Activated CD8-positive, alpha-beta T cell treated with anti-CD3 and anti-CD28 coated beads for 36 hours (primary cell): ENCODE measurements around the gene TMCC2. TPM values are rescaled to one million over a fixed set of nuclear protein-coding genes. Genes with fewer than 3 reads are reported as not detected.

Experiments
- ATAC-seq: fragments of 200-7000 bp; cut with Tn5 transposase; one replicate; pipeline ENCODE4 v1.10.0; 2021; ENCODE audit warnings: mild to moderate bottlenecking, moderate library complexity
- CTCF ChIA-PET: fragments of 350-600 bp; sonication (Branson Sonifier 250); formaldehyde crosslinking; loops from one replicate; lab custom pipeline; 2021; ENCODE audit warnings: antibody characterized with exemption; lab: Charles Lee
- POLR2A ChIA-PET: fragments of 350-600 bp; sonication (Branson Sonifier 250); formaldehyde crosslinking; loops from one replicate; lab custom pipeline; 2021; ENCODE audit warnings: antibody characterized with exemption; lab: Charles Lee
- DNase-seq: peaks from one replicate; pipeline ENCODE4 v3.0.0-alpha.2; 2020
- H3K27ac Mint-ChIP-seq: one replicate; pipeline ENCODE4 v1.8.0; 2021; ENCODE audit warnings: mild to moderate bottlenecking, mixed read lengths
- H3K27me3 Mint-ChIP-seq: one replicate; pipeline ENCODE4 v1.8.0; 2021; ENCODE audit warnings: mixed read lengths
- H3K36me3 Mint-ChIP-seq: one replicate; pipeline ENCODE4 v1.8.0; 2021; ENCODE audit warnings: low read depth, mixed read lengths
- H3K4me1 Mint-ChIP-seq: one replicate; pipeline ENCODE4 v1.8.0; 2021; ENCODE audit warnings: low read depth, mixed read lengths
- H3K4me3 Mint-ChIP-seq: one replicate; pipeline ENCODE4 v1.8.0; 2021; ENCODE audit warnings: mild to moderate bottlenecking, moderate library complexity, mixed read lengths
- H3K9me3 Mint-ChIP-seq: one replicate; pipeline ENCODE4 v1.8.0; 2021; ENCODE audit warnings: mixed read lengths
- CTCF ChIP-seq: fragments of 200-600 bp; IDR thresholded peaks from one replicate; pipeline ENCODE4 v1.8.0; 2022; ENCODE audit warnings: antibody characterized with exemption, mild to moderate bottlenecking
- intact Hi-C: fragments of 100-400 bp; cut with micrococcal nuclease; formaldehyde crosslinking; loops from one replicate; pipeline ENCODE4 v1.10.0; 2022
- total RNA-seq, 2 experiments: library from RNA; stranded (reverse); gene quantifications; one replicate each; pipeline ENCODE4 v1.2.3, GENCODE V29; 2021

Gene TMCC2
- total RNA-seq, 2 experiments from 2014 or later: 6.6 to 7.1 TPM

DNA sequence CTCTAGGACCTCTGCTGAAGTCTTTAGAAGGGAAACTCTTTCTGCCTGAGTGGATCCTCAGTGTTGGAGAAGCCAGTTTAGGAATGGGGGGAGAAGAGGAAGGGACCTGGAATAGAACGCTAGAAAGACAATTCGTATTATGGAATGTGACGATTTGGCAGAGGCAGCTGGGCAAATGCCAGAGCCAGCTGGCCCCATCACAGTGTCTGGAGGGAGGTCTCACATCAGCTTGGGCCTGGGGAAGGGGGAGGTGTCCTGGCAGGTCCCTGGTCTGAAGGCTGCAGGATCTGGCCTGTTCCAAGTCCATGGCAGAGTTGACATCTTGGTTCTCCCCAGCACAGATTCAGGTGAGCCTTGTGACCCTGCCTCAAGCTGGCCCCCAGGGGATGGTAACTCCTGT, 11.3 kb downstream of the TMCC2 start:
- TF ChIP-seq CTCF: no peak
- intact Hi-C loops: no loop called here
- H3K27me3 Mint-ChIP-seq: no peaks in the 10 kb centered on the region
- ChIA-PET POLR2A (interaction anchor here (0.6 to 2.7 kb wide), 5 partner anchors 8 to 105 kb away, joined by 3 to 8 read pairs (median 3); no protein-coding TSS in a partner anchor), CTCF (interaction anchor here (0.5 to 17.4 kb wide), 8 partner anchors 8 to 246 kb away, joined by 3 to 411 read pairs (median 6); partner anchors contain the start of genes RBBP5 and TMCC2)
- peaks cover 12% of the 10 kb centered on the region for H3K36me3 Mint-ChIP-seq
- DNase-seq: no peak
- no peak overlapping the region for H3K4me3 Mint-ChIP-seq
- H3K27ac Mint-ChIP-seq: peak overlapping the region; percentile 44
- H3K9me3 Mint-ChIP-seq: no peaks in the 10 kb centered on the region
- no peak for ATAC-seq
- H3K4me1 Mint-ChIP-seq: peaks cover 37% of the 10 kb centered on the region

DNA sequence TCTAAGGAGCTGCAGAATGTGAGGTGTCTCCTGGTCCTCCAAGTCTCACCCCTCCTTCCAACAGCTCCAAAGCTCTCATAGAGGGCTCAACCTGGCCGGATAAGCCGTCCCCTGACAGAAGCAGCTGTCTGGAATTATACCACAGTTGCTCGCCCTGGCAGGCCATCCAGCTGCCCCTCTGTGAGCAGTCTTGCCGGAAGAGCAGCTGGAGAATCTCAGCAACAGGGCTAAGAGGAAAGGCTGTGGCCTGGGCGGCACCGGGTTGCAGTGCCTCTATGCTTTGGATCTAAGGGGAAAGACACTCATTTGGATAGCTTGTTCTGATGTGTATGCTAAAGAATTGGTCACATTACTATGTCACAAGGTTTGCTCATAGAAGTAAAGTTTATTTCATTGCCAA, 12.4 kb downstream of the TMCC2 start:
- H3K27me3 Mint-ChIP-seq: no peaks in the 10 kb centered on the region
- ChIA-PET POLR2A (interaction anchor here (1.5 to 2.7 kb wide), 2 partner anchors 12 to 14 kb away, joined by 3 to 8 read pairs; no protein-coding TSS in a partner anchor), CTCF (interaction anchor here (0.8 to 17.4 kb wide), 7 partner anchors 11 to 245 kb away, joined by 3 to 411 read pairs (median 5); partner anchors contain the start of genes RBBP5 and TMCC2)
- DNase-seq (no peak), ATAC-seq (no peak)
- intact Hi-C loops: no loop called here
- H3K27ac Mint-ChIP-seq: no peak overlapping the region
- H3K4me3 Mint-ChIP-seq: no peak overlapping the region
- H3K9me3 Mint-ChIP-seq: no peaks in the 10 kb centered on the region
- H3K36me3 Mint-ChIP-seq: peaks cover 12% of the 10 kb centered on the region
- no peak for TF ChIP-seq CTCF
- peaks cover 34% of the 10 kb centered on the region for H3K4me1 Mint-ChIP-seq

DNA sequence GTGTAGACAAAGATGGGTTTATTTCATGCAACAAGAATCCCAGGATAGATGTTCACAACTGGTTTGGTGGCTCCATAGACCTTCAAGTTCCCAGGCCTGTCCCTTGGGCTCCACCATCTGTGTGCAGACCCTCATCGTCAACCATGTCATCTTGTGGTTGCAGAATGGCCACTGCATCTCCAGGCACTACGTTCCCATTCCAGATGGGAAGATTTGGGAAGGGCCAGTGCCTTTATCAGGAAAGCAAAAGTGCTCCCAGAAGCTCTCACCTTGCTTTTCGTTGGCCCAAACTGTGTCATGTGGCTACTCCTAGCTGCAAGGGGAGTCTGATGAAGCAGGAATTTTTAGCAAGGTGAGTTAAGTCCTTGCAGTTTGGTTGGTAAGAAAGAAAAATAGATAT, 12.8 kb downstream of the TMCC2 start:
- no peak overlapping the region for H3K4me3 Mint-ChIP-seq
- H3K36me3 Mint-ChIP-seq: peaks cover 12% of the 10 kb centered on the region
- DNase-seq (no peak), ATAC-seq (no peak)
- ChIA-PET CTCF (interaction anchor here (0.8 to 17.4 kb wide), 6 partner anchors 12 to 118 kb away, joined by 3 to 411 read pairs (median 6); partner anchors contain the start of genes RBBP5 and TMCC2), POLR2A (interaction anchor here (2.7 kb wide), 1 partner anchor 14 kb away, joined by 8 read pairs; no protein-coding TSS in a partner anchor)
- intact Hi-C loops: no loop called here
- H3K27ac Mint-ChIP-seq: no peak overlapping the region
- H3K4me1 Mint-ChIP-seq: peaks cover 30% of the 10 kb centered on the region
- no peaks in the 10 kb centered on the region for H3K27me3 Mint-ChIP-seq
- no peaks in the 10 kb centered on the region for H3K9me3 Mint-ChIP-seq
- TF ChIP-seq CTCF: no peak

DNA sequence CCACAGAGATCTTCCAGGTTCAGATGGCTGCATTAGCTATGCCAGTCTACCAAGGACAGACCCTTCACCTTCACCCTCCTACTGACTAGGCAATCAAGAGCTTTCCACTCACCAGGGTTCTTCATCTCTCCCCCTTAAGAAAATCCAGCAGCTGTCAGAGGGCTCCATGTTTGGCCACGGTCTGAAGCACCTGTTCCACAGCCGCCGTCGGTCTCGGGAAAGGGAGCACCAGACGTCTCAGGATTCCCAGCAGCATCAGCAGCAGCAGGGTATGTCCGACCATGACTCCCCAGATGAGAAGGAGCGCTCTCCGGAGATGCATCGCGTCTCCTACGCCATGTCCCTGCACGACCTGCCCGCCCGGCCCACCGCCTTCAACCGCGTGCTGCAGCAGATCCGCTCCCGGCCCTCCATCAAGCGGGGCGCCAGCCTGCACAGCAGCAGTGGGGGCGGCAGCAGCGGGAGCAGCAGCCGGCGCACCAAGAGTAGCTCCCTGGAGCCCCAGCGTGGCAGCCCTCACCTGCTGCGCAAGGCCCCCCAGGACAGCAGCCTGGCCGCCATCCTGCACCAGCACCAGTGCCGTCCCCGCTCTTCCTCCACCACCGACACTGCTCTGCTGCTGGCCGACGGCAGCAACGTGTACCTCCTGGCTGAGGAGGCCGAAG, 13.8 kb downstream of the TMCC2 start:
- intact Hi-C loops: no loop called here
- Mint-ChIP-seq H3K27me3 (no peaks in the 10 kb centered on the region), H3K9me3 (no peaks in the 10 kb centered on the region), H3K4me3 (no peak overlapping the region), H3K4me1 (peaks cover 28% of the 10 kb centered on the region), H3K36me3 (peaks cover 12% of the 10 kb centered on the region), H3K27ac (no peak overlapping the region)
- no peak for DNase-seq
- ChIA-PET CTCF (interaction anchor here (0.8 to 11.9 kb wide), 3 partner anchors 13 to 100 kb away, joined by 4 to 101 read pairs (median 8); partner anchors contain the start of gene TMCC2), POLR2A (interaction anchor here (0.5 to 0.9 kb wide), 2 partner anchors 9 to 43 kb away, joined by 3 read pairs; no protein-coding TSS in a partner anchor)
- no peak for TF ChIP-seq CTCF
- no peak for ATAC-seq
